H9 (cell line): ENCODE measurements around the gene PROC. TPM values are rescaled to one million over a fixed set of nuclear protein-coding genes. Genes with fewer than 3 reads are reported as not detected.

Experiments used
- DNase-seq: peaks from one replicate; pipeline ENCODE4 v3.0.0-alpha.2; 2017
- H2AFZ ChIP-seq: one replicate; pipeline ENCODE4 v1.6.1; 2013; ENCODE audit warnings: mild to moderate bottlenecking, low read length, control low read depth, moderate library complexity
- H2AK5ac ChIP-seq: 2 replicates; pipeline ENCODE4 v1.6.1; 2013; ENCODE audit warnings: low read length, control low read depth, mixed read lengths; ENCODE audit not compliant: insufficient read length
- H2BK120ac ChIP-seq: one replicate; pipeline ENCODE4 v1.6.1; 2013; ENCODE audit warnings: low read depth, mild to moderate bottlenecking, low read length, control low read depth, inconsistent platforms; ENCODE audit not compliant: poor library complexity, severe bottlenecking
- H2BK12ac ChIP-seq: 2 replicates; pipeline ENCODE4 v1.6.1; 2013; ENCODE audit warnings: low read length, control low read depth, mixed read lengths, low read depth; ENCODE audit not compliant: insufficient read length
- H2BK15ac ChIP-seq: 2 replicates; pipeline ENCODE4 v1.6.1; 2013; ENCODE audit warnings: low read depth, low read length, control low read depth
- H2BK20ac ChIP-seq: one replicate; pipeline ENCODE4 v1.6.1; 2013; ENCODE audit warnings: low read depth, mild to moderate bottlenecking, low read length, control low read depth, inconsistent platforms; ENCODE audit not compliant: poor library complexity, severe bottlenecking
- H2BK5ac ChIP-seq: 2 replicates; pipeline ENCODE4 v1.6.1; 2013; ENCODE audit warnings: low read length, control low read depth, mixed read lengths; ENCODE audit not compliant: insufficient read length
- H3K14ac ChIP-seq: 2 replicates; pipeline ENCODE4 v1.6.1; 2013; ENCODE audit warnings: low read length, control low read depth; ENCODE audit not compliant: insufficient read depth
- H3K18ac ChIP-seq: 2 replicates; pipeline ENCODE4 v1.6.1; 2013; ENCODE audit warnings: low read depth, mild to moderate bottlenecking, mixed read lengths, low read length, control low read depth; ENCODE audit not compliant: insufficient read length
- H3K23ac ChIP-seq: 2 replicates; pipeline ENCODE4 v1.6.1; 2013; ENCODE audit warnings: low read length, control low read depth, mixed read lengths, low read depth; ENCODE audit not compliant: insufficient read length
- H3K23me2 ChIP-seq: 2 replicates; pipeline ENCODE4 v1.6.1; 2013; ENCODE audit warnings: low read depth, mild to moderate bottlenecking, mixed read lengths, low read length, control low read depth; ENCODE audit not compliant: insufficient read length, poor library complexity, severe bottlenecking
- H3K27ac ChIP-seq: 2 replicates; pipeline ENCODE4 v1.5.1; 2013; ENCODE audit warnings: low read length, control low read depth, mixed read lengths, low read depth; ENCODE audit not compliant: insufficient read length
- H3K27me3 ChIP-seq: 2 replicates; pipeline ENCODE4 v1.6.1; 2013; ENCODE audit warnings: low read length, control low read depth, inconsistent platforms; ENCODE audit not compliant: insufficient read depth
- H3K4ac ChIP-seq: 2 replicates; pipeline ENCODE4 v1.6.1; 2013; ENCODE audit warnings: low read depth, mild to moderate bottlenecking, control low read depth, inconsistent platforms, low read length, moderate library complexity
- H3K4me1 ChIP-seq: 2 replicates; pipeline ENCODE4 v1.6.1; 2013; ENCODE audit warnings: low read length, control low read depth, inconsistent platforms; ENCODE audit not compliant: insufficient read depth
- H3K4me2 ChIP-seq: 2 replicates; pipeline ENCODE4 v1.6.1; 2013; ENCODE audit warnings: low read length, control low read depth, mixed read lengths; ENCODE audit not compliant: insufficient read length, insufficient read depth
- H3K56ac ChIP-seq: 2 replicates; pipeline ENCODE4 v1.6.1; 2013; ENCODE audit warnings: low read depth, mild to moderate bottlenecking, mixed read lengths, low read length, control low read depth; ENCODE audit not compliant: insufficient read length
- H3K79me1 ChIP-seq: 2 replicates; pipeline ENCODE4 v1.6.1; 2013; ENCODE audit warnings: low read depth, mild to moderate bottlenecking, moderate library complexity, low read length, control low read depth, inconsistent platforms; ENCODE audit not compliant: insufficient read depth, poor library complexity, severe bottlenecking
- H3K79me2 ChIP-seq: 2 replicates; pipeline ENCODE4 v1.6.1; 2013; ENCODE audit warnings: low read length, control low read depth, inconsistent platforms; ENCODE audit not compliant: insufficient read depth
- H3K9ac ChIP-seq: 2 replicates; pipeline ENCODE4 v1.6.1; 2013; ENCODE audit warnings: low read length, control low read depth, mixed read lengths; ENCODE audit not compliant: insufficient read length; ENCODE audit errors: extremely low read depth
- H3K9me3 ChIP-seq: one replicate; pipeline ENCODE4 v1.6.1; 2013; ENCODE audit warnings: low read depth, low read length, inconsistent platforms; ENCODE audit not compliant: control insufficient read depth
- H3T11ph ChIP-seq: one replicate; pipeline ENCODE4 v1.6.1; 2013; ENCODE audit warnings: mild to moderate bottlenecking, low read length, control low read depth, inconsistent platforms
- H4K20me1 ChIP-seq: one replicate; pipeline ENCODE4 v1.6.1; 2013; ENCODE audit not compliant: control insufficient read depth, insufficient read length, insufficient read depth
- H4K5ac ChIP-seq: 2 replicates; pipeline ENCODE4 v1.6.1; 2013; ENCODE audit warnings: low read depth, mild to moderate bottlenecking, mixed read lengths, low read length, control low read depth; ENCODE audit not compliant: insufficient read length
- H4K8ac ChIP-seq: replicated peaks from 2 replicates; pipeline ENCODE4 v1.6.1; 2013; ENCODE audit warnings: low read length, control low read depth, mixed read lengths, low read depth; ENCODE audit not compliant: insufficient read length
- H4K91ac ChIP-seq: 2 replicates; pipeline ENCODE4 v1.6.1; 2013; ENCODE audit warnings: low read depth, mild to moderate bottlenecking, moderate library complexity, mixed read lengths, low read length, control low read depth; ENCODE audit not compliant: insufficient read length
- H3K27ac Mint-ChIP-seq, 3 experiments: 2 replicates in 2 of 3; 3 replicates in 1 of 3; pipeline ENCODE4 v1.8.0; 2020 to 2021; ENCODE audit warnings: mixed read lengths in 3 of 3, mild to moderate bottlenecking in 1 of 3, moderate library complexity in 1 of 3
- H3K27me3 Mint-ChIP-seq: 2 replicates; pipeline ENCODE4 v1.8.0; 2021; ENCODE audit warnings: low read depth, mild to moderate bottlenecking, moderate library complexity, mixed read lengths
- H3K36me3 Mint-ChIP-seq, 3 experiments: 2 replicates in 2 of 3; 3 replicates in 1 of 3; pipeline ENCODE4 v1.8.0; 2020 to 2021; ENCODE audit warnings: low read depth in 3 of 3, mixed read lengths in 3 of 3; ENCODE audit not compliant: insufficient read depth in 1 of 3
- H3K4me1 Mint-ChIP-seq, 2 experiments: 2 replicates each; pipeline ENCODE4 v1.8.0; 2020; ENCODE audit warnings: mixed read lengths in 2 of 2
- H3K4me3 Mint-ChIP-seq, 2 experiments: 2 replicates in 1 of 2; 3 replicates in 1 of 2; pipeline ENCODE4 v1.8.0; 2020 to 2021; ENCODE audit warnings: mild to moderate bottlenecking in 2 of 2, mixed read lengths in 2 of 2, moderate library complexity in 1 of 2
- H3K9me3 Mint-ChIP-seq, 2 experiments: 2 replicates in 1 of 2; 3 replicates in 1 of 2; pipeline ENCODE4 v1.8.0; 2020; ENCODE audit warnings: mild to moderate bottlenecking in 2 of 2, mixed read lengths in 2 of 2, moderate library complexity in 1 of 2
- WGBS: extraction: QIAGEN DNeasy Blood & Tissue Kit; methylation state at CpG from one replicate; pipeline ENCODE4 v1.1.7; 2013; ENCODE audit warnings: missing lambda C conversion rate, low lambda C conversion rate, mixed read lengths; ENCODE audit not compliant: insufficient read length; ENCODE audit errors: extremely low coverage; 5-methylcytosine and 5-hydroxymethylcytosine counted together
- total RNA-seq: library from RNA; stranded (reverse); gene quantifications from 2 replicates; pipeline ENCODE4 v1.2.1, GENCODE V29; 2021
- TF ChIP-seq, protein P1 (sequence below): fragments of 200-600 bp; sonication (generic); conservative IDR thresholded peaks from 3 replicates; pipeline ENCODE4 v1.8.0; 2021; ENCODE audit warnings: antibody characterized with exemption, mild to moderate bottlenecking

Gene PROC
- total RNA-seq, 1 experiment from 2014 or later = 0.61 TPM

DNA sequence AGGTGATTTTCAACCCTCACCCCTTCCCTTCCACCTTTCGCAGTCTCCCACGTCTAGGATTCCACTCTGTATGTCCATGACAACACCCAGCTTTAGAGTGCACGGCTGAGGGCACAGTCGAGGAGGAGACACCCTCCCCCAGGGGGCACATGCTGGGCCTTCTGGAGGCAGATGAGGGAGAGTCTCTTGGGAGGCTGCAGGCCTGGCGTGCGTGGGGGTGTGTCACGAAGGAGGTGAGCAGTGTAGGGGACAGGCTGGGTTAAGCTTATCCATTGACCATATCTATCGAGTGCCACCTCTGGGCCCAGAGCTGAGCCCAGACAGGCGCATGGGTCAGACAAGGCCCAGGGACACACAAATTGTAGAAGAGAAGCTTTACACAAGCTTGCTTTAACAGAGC is 18.8 kb downstream of the PROC start:
- peaks cover 4 to 8% of the 10 kb centered on the region in 2 experiments; a peak in 3 of 5 replicates for H3K9me3 Mint-ChIP-seq
- Histone ChIP-seq H3K23ac (no peak overlapping the region), H3K4ac (no peak overlapping the region), H2BK15ac (no peak overlapping the region), H3K9me3 (no peaks in the 10 kb centered on the region), H4K5ac (no peak overlapping the region), H3K4me1 (no peaks in the 10 kb centered on the region), H2AK5ac (no peak overlapping the region), H3K23me2 (no peaks in the 10 kb centered on the region), H3K9ac (no peak overlapping the region), H3K18ac (no peak overlapping the region), H3K14ac (no peak overlapping the region), H4K91ac (no peak overlapping the region), H3K79me2 (no peaks in the 10 kb centered on the region), H2BK120ac (no peak overlapping the region), H2AFZ (no peak overlapping the region), H3K79me1 (no peaks in the 10 kb centered on the region), H3K4me2 (no peak overlapping the region), H2BK20ac (no peak overlapping the region), H4K8ac (no peak overlapping the region), H3K27me3 (no peaks in the 10 kb centered on the region), H3K27ac (no peak overlapping the region), H2BK5ac (no peak overlapping the region), H4K20me1 (no peaks in the 10 kb centered on the region), H3T11ph (no peak overlapping the region), H2BK12ac (no peak overlapping the region), H3K56ac (no peak overlapping the region)
- H3K4me1 Mint-ChIP-seq = peaks cover 3 to 10% of the 10 kb centered on the region in 2 experiments
- TF ChIP-seq, protein P1, sequence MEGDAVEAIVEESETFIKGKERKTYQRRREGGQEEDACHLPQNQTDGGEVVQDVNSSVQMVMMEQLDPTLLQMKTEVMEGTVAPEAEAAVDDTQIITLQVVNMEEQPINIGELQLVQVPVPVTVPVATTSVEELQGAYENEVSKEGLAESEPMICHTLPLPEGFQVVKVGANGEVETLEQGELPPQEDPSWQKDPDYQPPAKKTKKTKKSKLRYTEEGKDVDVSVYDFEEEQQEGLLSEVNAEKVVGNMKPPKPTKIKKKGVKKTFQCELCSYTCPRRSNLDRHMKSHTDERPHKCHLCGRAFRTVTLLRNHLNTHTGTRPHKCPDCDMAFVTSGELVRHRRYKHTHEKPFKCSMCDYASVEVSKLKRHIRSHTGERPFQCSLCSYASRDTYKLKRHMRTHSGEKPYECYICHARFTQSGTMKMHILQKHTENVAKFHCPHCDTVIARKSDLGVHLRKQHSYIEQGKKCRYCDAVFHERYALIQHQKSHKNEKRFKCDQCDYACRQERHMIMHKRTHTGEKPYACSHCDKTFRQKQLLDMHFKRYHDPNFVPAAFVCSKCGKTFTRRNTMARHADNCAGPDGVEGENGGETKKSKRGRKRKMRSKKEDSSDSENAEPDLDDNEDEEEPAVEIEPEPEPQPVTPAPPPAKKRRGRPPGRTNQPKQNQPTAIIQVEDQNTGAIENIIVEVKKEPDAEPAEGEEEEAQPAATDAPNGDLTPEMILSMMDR = no peak
- H3K36me3 Mint-ChIP-seq = no peaks in the 10 kb centered on the region; a peak in 1 of 7 replicates
- H3K4me3 Mint-ChIP-seq = no peak overlapping the region
- DNase-seq = no peak
- peaks cover 4% of the 10 kb centered on the region; the same call in 1 of the 2 replicates for H3K27me3 Mint-ChIP-seq
- WGBS = no CpG with 5 or more reads among the region's 9 CpGs
- H3K27ac Mint-ChIP-seq = peak overlapping the region in 1 of 3 experiments; percentile 77; a peak in 1 of 7 replicates
